Measurements from ENCODE around the gene PKHD1.

Gene PKHD1

DNA sequence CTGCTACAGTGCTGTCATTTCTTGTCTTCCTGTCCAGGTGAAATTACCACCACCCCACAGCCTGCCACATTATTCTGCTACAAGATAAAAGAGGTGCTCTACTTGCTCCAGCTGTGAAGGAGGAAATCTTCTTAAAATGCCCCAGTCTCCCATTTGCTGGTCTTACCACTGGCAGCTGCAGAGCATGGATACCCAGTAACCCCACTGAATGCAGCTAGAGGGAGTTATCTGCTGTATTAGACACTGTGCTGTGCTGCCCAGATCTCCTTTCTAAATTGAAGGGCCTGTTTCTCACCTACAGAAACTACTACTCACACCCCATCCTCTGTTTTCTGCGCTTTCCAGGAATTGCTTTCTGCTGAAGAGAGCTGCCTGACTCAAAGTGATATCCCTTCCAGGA, 517.8 kb downstream of the PKHD1 start:
- no peak overlapping the region for H3K4me3 ChIP-seq (replicated peaks; ENCODE audit: low read depth, low read length)
- no peak for DNase-seq (ENCODE audit: extremely low read depth, low read depth)
- TF ChIP-seq, protein P1, sequence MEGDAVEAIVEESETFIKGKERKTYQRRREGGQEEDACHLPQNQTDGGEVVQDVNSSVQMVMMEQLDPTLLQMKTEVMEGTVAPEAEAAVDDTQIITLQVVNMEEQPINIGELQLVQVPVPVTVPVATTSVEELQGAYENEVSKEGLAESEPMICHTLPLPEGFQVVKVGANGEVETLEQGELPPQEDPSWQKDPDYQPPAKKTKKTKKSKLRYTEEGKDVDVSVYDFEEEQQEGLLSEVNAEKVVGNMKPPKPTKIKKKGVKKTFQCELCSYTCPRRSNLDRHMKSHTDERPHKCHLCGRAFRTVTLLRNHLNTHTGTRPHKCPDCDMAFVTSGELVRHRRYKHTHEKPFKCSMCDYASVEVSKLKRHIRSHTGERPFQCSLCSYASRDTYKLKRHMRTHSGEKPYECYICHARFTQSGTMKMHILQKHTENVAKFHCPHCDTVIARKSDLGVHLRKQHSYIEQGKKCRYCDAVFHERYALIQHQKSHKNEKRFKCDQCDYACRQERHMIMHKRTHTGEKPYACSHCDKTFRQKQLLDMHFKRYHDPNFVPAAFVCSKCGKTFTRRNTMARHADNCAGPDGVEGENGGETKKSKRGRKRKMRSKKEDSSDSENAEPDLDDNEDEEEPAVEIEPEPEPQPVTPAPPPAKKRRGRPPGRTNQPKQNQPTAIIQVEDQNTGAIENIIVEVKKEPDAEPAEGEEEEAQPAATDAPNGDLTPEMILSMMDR (IDR thresholded peaks at IDR 0.05; ENCODE audit: low read depth, low read length, missing control alignments), result no peak

DNA sequence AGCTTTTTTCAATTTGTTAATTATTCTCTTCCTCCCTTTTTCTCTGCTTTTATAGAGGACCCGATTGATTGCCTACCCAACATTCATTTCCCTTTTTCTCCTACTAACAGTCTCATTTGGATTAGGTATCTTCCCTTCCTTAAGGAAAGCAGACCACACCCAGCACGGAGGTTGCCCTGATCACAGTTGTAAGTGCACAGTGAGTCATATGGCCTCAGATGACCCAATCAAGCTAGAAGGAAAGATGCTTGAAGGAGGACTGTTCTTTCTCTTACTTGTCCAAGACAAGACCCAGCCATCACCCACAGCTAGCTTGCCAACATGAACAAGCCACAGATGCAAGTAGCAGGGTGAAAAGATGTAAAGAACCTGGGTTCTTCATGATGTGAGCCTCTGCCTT, 518.6 kb downstream of the PKHD1 start:
- H3K4me3 ChIP-seq (replicated peaks; ENCODE audit: low read depth, low read length), result no peak overlapping the region
- TF ChIP-seq, protein P1 (IDR thresholded peaks at IDR 0.05; ENCODE audit: low read depth, low read length, missing control alignments), result no peak
- DNase-seq (ENCODE audit: extremely low read depth, low read depth), result no peak

DNA sequence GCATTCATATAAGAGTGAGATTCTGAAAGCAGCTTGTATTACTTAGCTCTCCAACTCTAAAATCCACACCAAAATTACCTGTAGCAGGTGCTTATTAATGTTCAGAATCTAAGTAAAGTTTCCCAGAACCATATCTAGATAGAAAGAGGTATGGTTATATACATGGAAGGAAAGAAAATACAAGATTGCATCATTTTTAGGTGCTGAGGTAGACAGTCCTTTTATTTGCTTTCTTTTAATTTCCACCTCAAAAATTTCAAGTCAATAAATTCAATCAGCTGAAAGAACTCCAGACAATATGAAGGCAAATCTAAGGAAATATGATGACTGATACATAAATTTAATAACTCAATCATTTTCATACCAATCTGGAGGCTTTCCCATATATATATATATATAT, 521.9 kb downstream of the PKHD1 start:
- no peak overlapping the region for H3K4me3 ChIP-seq (replicated peaks; ENCODE audit: low read depth, low read length)
- TF ChIP-seq, protein P1 (IDR thresholded peaks at IDR 0.05; ENCODE audit: low read depth, low read length, missing control alignments), result no peak
- no peak for DNase-seq (ENCODE audit: extremely low read depth, low read depth)

Measured in HFF-Myc (cell line).